Measurements from ENCODE around the gene CSTF2T. TPM values are rescaled to one million over a fixed set of nuclear protein-coding genes. Genes with fewer than 3 reads are reported as not detected.

The CSTF2T gene
- total RNA-seq = 10 to 100 TPM; 18.6 to 25.7 (median 20.8) TPM

GRCh38 chr10:51699475-51700227, at the start of gene CSTF2T:
CSTF2T (minus strand) TSS chr10:51699595; CDS start chr10:51699549, 46 bp downstream.
- peak; percentile 48 to 56 for TF ChIP-seq POLR2A (IDR thresholded peaks at IDR 0.05)
- peak in 1 of 5 experiments; percentile 22 for TF ChIP-seq CTCF (IDR thresholded peaks at IDR 0.05)
- peak; percentile 69 to 93 for TF ChIP-seq EP300 (IDR thresholded peaks at IDR 0.05)
- WGBS, 2 donors = 0% methylated on average over 42 to 45 of the region's 45 CpGs
- peaks cover 0 to 51% (median 25%) of the 10 kb centered on the region in 4 donors for H3K4me1 ChIP-seq

GRCh38 chr10:51748959-51749358, 49.6 kb upstream of the CSTF2T start:
- Histone ChIP-seq H3K36me3 (no peaks in the 10 kb centered on the region), H3K4me3 (no peak overlapping the region), H3K4me1 (no peaks in the 10 kb centered on the region), H3K9me3 (no peaks in the 10 kb centered on the region), H3K27ac (no peak overlapping the region), H3K27me3 (no peaks in the 10 kb centered on the region)
- WGBS, 2 donors = 83 to 84% methylated on average over 1 of the region's 1 CpG
- TF ChIP-seq POLR2A (IDR thresholded peaks at IDR 0.05) = no peak
- TF ChIP-seq EP300 (IDR thresholded peaks at IDR 0.05) = no peak
- TF ChIP-seq CTCF (IDR thresholded peaks at IDR 0.05) = no peak
- DNase-seq (ENCODE audit: low spot score in 2 of 2) = no peak

More at GRCh38 chr10:51699475-51700227, at the start of gene CSTF2T:
- H3K4me3 ChIP-seq = peak within 1 kb of the TSS; percentile 60 to 86 (median 75)
- peaks cover 0 to 9% (median 0%) of the 10 kb centered on the region in 3 donors for H3K36me3 ChIP-seq
- DNase-seq (ENCODE audit: low spot score in 2 of 2) = peak; percentile 72 to 90
- no peaks in the 10 kb centered on the region for H3K27me3 ChIP-seq
- H3K9me3 ChIP-seq = no peaks in the 10 kb centered on the region
- H3K27ac ChIP-seq = peak within 1 kb of the TSS; percentile 87 to 97 (median 93)

- Histone ChIP-seq H3K27me3 (no peaks in the 10 kb centered on the region), H3K9me3 (no peaks in the 10 kb centered on the region), H3K4me3 (no peak overlapping the region), H3K36me3 (no peaks in the 10 kb centered on the region), H3K4me1 (no peaks in the 10 kb centered on the region), H3K27ac (no peak overlapping the region)
- 96 to 100% methylated on average over 1 of the region's 1 CpG for WGBS, 2 donors
- DNase-seq (ENCODE audit: low spot score in 2 of 2) = no peak
- TF ChIP-seq POLR2A (IDR thresholded peaks at IDR 0.05) (no peak), CTCF (IDR thresholded peaks at IDR 0.05) (no peak), EP300 (IDR thresholded peaks at IDR 0.05) (no peak)
Measured at GRCh38 chr10:51747216-51747615, 47.8 kb upstream of the CSTF2T start.

- no peak for DNase-seq (ENCODE audit: low spot score in 2 of 2)
- Histone ChIP-seq H3K27ac (no peak overlapping the region), H3K9me3 (no peaks in the 10 kb centered on the region), H3K27me3 (no peaks in the 10 kb centered on the region), H3K4me1 (no peaks in the 10 kb centered on the region), H3K36me3 (no peaks in the 10 kb centered on the region), H3K4me3 (no peak overlapping the region)
- TF ChIP-seq POLR2A (IDR thresholded peaks at IDR 0.05) (no peak), EP300 (IDR thresholded peaks at IDR 0.05) (no peak), CTCF (IDR thresholded peaks at IDR 0.05) (no peak)
- 95 to 100% methylated on average over 2 of the region's 2 CpGs for WGBS, 2 donors
Measured at GRCh38 chr10:51745397-51745796, 46.0 kb upstream of the CSTF2T start.

- Histone ChIP-seq H3K9me3 (no peaks in the 10 kb centered on the region), H3K4me1 (no peaks in the 10 kb centered on the region), H3K4me3 (no peak overlapping the region), H3K27me3 (no peaks in the 10 kb centered on the region), H3K36me3 (no peaks in the 10 kb centered on the region), H3K27ac (no peak overlapping the region)
- 89% methylated on average over 6 of the region's 6 CpGs for WGBS, 2 donors
- no peak for DNase-seq (ENCODE audit: low spot score in 2 of 2)
- TF ChIP-seq POLR2A (IDR thresholded peaks at IDR 0.05) = no peak
- no peak for TF ChIP-seq EP300 (IDR thresholded peaks at IDR 0.05)
- no peak for TF ChIP-seq CTCF (IDR thresholded peaks at IDR 0.05)
Measured at GRCh38 chr10:51744235-51745000, 45.0 kb upstream of the CSTF2T start.

Measured in tibial nerve (tissue), 4 donors.